Tibial nerve (tissue), 4 donors: ENCODE results near the gene PRELP.

ENCODE experiments used
- EP300 ChIP-seq, 2 donors: sonication (generic); formaldehyde crosslinking; IDR thresholded peaks; one replicate each; pipeline ENCODE4 v1.6.1; 2017; ENCODE audit warnings: antibody characterized with exemption in 2 of 2, mild to moderate bottlenecking in 1 of 2
- POLR2A ChIP-seq, 2 donors: fragments of 450-650 bp; IDR thresholded peaks; one replicate each; pipeline ENCODE4 v1.6.1; 2017; ENCODE audit warnings: antibody characterized with exemption in 2 of 2, mild to moderate bottlenecking in 2 of 2, moderate library complexity in 2 of 2
- TF ChIP-seq, protein P1 (sequence below), 5 experiments: fragments of 200-600 bp in 3 of 5; fragments of 450-650 bp in 2 of 5; sonication (generic) in 3 of 5; IDR thresholded peaks; one replicate each; pipeline ENCODE4 v1.5.1; 2016 to 2019; ENCODE audit warnings: antibody characterized with exemption in 5 of 5, mild to moderate bottlenecking in 3 of 5, moderate library complexity in 2 of 5

DNA sequence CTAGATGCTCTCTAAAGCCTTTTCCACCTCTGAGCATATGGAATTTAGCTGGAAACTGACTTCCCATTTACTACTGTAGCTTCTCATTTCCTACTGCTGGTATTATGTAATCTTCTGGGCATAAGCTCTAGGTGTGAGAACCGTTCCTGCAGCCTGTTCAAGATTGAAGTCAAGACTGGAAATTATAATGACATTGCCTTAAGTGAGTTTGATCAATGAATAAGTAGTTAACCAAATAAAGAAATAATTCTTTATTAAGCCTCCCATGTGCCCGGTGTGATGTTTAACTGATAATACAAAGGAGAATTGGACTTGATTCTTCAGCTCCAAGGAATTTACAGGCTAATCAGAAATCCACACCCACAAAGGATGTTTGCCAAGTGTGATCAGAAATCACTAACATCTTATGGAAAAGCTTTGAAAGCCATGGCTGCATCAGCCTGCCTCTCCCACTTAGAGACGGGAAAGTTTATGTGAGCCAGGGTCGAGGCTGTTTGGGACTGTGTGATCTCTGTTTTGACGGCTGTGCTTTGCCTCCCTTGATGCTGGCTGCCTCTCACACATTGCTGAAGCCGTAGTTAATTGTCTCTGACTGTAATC lies 36.4 kb upstream of the PRELP start:
- TF ChIP-seq, protein P1, sequence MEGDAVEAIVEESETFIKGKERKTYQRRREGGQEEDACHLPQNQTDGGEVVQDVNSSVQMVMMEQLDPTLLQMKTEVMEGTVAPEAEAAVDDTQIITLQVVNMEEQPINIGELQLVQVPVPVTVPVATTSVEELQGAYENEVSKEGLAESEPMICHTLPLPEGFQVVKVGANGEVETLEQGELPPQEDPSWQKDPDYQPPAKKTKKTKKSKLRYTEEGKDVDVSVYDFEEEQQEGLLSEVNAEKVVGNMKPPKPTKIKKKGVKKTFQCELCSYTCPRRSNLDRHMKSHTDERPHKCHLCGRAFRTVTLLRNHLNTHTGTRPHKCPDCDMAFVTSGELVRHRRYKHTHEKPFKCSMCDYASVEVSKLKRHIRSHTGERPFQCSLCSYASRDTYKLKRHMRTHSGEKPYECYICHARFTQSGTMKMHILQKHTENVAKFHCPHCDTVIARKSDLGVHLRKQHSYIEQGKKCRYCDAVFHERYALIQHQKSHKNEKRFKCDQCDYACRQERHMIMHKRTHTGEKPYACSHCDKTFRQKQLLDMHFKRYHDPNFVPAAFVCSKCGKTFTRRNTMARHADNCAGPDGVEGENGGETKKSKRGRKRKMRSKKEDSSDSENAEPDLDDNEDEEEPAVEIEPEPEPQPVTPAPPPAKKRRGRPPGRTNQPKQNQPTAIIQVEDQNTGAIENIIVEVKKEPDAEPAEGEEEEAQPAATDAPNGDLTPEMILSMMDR (IDR thresholded peaks at IDR 0.05), result no peak
- TF ChIP-seq EP300 (IDR thresholded peaks at IDR 0.05) (no peak), POLR2A (IDR thresholded peaks at IDR 0.05) (no peak)
